ENCODE measurements around the gene INAFM2.

Gene INAFM2

GRCh38 chr15:40278026-40278425 lies 45.5 kb upstream of the INAFM2 start:
- TF ChIP-seq CTCF (conservative IDR thresholded peaks at IDR 0.05; ENCODE audit: control insufficient read depth, insufficient read depth, low read depth, low read length) = no peak
- H3K4me3 ChIP-seq (ENCODE audit: control insufficient read depth, low read depth, low read length) = no peak overlapping the region
- DNase-seq (ENCODE audit: low read depth) = no peak

GRCh38 chr15:40279437-40280141 lies 43.9 kb upstream of the INAFM2 start:
- TF ChIP-seq CTCF (conservative IDR thresholded peaks at IDR 0.05; ENCODE audit: control insufficient read depth, insufficient read depth, low read depth, low read length) = peak; percentile 79
- peak; percentile 34 for DNase-seq (ENCODE audit: low read depth)
- H3K4me3 ChIP-seq (ENCODE audit: control insufficient read depth, low read depth, low read length) = no peak overlapping the region

DNA sequence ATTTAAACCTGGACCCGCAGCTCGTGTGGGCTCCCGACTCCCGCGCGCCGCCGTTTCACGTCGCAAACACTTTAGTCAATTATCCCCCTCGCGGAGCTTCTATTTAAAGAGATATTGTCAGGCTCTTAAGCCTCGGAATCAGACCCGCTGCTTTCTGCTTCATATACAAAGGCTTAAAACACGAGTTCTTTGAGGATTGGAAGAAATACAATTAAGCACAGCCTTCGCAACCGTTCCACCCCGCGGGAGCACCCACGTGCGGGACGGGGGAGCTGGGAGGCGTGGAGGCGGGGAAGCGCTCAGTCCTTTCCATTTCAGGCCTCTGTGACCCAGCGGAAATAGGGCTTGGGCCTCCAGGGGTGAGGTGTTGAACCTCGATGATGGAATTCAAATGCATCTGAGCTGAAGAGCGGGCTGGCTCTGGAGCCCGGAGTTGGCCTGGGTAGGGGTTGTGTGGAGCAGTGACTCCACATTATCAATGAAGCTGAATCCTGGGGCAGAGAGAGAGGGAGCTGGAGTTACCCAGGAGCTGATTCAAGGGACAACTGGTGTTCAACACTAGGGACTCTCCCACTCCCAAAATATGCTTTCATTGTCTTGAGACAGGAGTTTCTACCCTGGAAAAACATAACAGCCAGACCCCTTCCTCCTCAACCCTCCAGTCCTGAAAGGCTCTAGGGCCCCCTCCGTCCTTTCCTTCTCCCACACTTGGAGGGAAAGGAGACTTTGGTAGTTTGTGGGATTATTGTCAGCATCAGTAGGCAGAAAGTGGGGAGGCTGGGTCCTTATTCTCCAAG lies 43.0 kb upstream of the INAFM2 start:
- no peak for DNase-seq (ENCODE audit: low read depth)
- no peak for TF ChIP-seq CTCF (conservative IDR thresholded peaks at IDR 0.05; ENCODE audit: control insufficient read depth, insufficient read depth, low read depth, low read length)
- no peak overlapping the region for H3K4me3 ChIP-seq (ENCODE audit: control insufficient read depth, low read depth, low read length)

- no peak for TF ChIP-seq CTCF (conservative IDR thresholded peaks at IDR 0.05; ENCODE audit: control insufficient read depth, insufficient read depth, low read depth, low read length)
- no peak overlapping the region for H3K4me3 ChIP-seq (ENCODE audit: control insufficient read depth, low read depth, low read length)
Measured at GRCh38 chr15:40281057-40281800, 42.3 kb upstream of the INAFM2 start.

DNA sequence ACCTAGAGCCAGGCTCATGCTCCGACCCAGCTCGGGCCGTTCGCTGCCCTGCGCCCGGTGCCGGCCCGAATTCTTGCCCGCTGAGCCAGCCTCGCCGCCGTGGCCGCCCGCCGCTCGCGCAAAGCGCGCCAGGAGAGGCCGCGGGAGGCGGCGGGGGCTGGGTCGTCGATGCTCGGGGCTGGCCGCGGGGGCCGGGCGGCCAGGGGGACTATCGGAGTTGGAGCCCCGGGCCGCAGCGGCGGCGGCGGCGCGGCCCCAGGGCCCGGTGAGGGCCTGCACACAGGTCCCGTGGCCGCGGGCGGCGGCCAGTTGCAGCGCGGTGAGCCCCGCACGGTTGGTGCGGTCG lies 41.7 kb upstream of the INAFM2 start:
- TF ChIP-seq CTCF (conservative IDR thresholded peaks at IDR 0.05; ENCODE audit: control insufficient read depth, insufficient read depth, low read depth, low read length) = no peak
- no peak overlapping the region for H3K4me3 ChIP-seq (ENCODE audit: control insufficient read depth, low read depth, low read length)
- no peak for DNase-seq (ENCODE audit: low read depth)

More at GRCh38 chr15:40281057-40281800, 42.3 kb upstream of the INAFM2 start:
- no peak for DNase-seq (ENCODE audit: low read depth)

DNA sequence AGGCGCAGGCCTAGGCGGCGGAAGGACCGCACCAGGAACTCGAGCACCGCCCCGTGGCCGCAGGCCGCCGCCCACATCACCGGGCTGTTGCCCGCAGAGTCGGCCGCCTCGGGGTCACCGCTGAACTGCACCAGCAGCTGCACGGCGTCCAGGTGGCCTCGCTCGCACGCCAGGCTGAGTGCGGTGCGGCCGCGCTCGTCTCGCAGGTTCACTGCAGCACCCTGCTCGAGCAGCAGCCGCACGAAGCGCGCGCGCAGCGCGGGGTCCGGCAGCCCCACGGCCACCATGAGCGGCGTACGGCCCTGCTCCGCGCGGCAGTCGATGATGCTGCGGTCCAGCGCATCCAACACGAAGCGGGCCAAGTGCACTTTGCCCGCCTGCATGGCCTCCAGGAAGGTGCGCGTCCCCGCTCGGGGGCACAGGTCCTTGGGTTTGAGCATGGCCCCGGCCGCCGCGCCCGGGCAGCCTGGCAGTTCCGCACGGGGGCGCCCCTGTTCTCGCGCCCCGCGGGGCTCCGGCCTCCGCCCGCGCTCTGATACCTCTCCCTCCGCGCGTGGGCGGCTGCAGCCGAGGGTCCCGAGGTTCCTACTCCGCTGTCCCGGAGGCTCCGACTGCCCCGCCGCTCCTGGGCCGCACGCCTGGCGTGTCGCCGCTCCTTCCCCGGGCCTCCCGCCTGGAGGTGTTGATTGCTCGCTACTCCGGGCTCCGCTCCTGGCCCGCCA lies 41.2 kb upstream of the INAFM2 start:
- TF ChIP-seq CTCF (conservative IDR thresholded peaks at IDR 0.05; ENCODE audit: control insufficient read depth, insufficient read depth, low read depth, low read length) = no peak
- DNase-seq (ENCODE audit: low read depth) = no peak
- no peak overlapping the region for H3K4me3 ChIP-seq (ENCODE audit: control insufficient read depth, low read depth, low read length)
